PC-3 (cell line): ENCODE measurements around the gene CEP131.

ENCODE experiments used
- CTCF ChIP-seq: fragments of 300-600 bp; sonication (generic); conservative IDR thresholded peaks from 2 replicates; pipeline ENCODE4 v1.5.1; 2017; ENCODE audit warnings: antibody characterized with exemption, low read depth, mild to moderate bottlenecking, low read length
- EZH2 ChIP-seq: fragments of 300-600 bp; sonication (generic); IDR thresholded peaks from one replicate; pipeline ENCODE4 v1.6.1; 2017; ENCODE audit warnings: antibody characterized with exemption, mild to moderate bottlenecking, low read length; ENCODE audit not compliant: unreplicated experiment
- EZH2phosphoT487 ChIP-seq: fragments of 300-600 bp; sonication (generic); IDR thresholded peaks from 2 replicates; pipeline ENCODE4 v1.6.1; 2018; ENCODE audit warnings: mild to moderate bottlenecking, antibody characterized with exemption, low read length, borderline replicate concordance

GRCh38 chr17:81249223-81250040 is 26.7 kb upstream of the CEP131 start:
- TF ChIP-seq CTCF (no peak), EZH2 (no peak), EZH2phosphoT487 (no peak)
